ENCODE results near the gene BMP6.

- TF ChIP-seq CTCF (conservative IDR thresholded peaks at IDR 0.05) (no peak), EZH2 (IDR thresholded peaks at IDR 0.05; ENCODE audit: low read depth) (no peak)
Observed at GRCh38 chr6:7878401-7878964, 152.6 kb downstream of the BMP6 start.
